ENCODE results near the gene PLEKHF1.

PLEKHF1 gene

DNA sequence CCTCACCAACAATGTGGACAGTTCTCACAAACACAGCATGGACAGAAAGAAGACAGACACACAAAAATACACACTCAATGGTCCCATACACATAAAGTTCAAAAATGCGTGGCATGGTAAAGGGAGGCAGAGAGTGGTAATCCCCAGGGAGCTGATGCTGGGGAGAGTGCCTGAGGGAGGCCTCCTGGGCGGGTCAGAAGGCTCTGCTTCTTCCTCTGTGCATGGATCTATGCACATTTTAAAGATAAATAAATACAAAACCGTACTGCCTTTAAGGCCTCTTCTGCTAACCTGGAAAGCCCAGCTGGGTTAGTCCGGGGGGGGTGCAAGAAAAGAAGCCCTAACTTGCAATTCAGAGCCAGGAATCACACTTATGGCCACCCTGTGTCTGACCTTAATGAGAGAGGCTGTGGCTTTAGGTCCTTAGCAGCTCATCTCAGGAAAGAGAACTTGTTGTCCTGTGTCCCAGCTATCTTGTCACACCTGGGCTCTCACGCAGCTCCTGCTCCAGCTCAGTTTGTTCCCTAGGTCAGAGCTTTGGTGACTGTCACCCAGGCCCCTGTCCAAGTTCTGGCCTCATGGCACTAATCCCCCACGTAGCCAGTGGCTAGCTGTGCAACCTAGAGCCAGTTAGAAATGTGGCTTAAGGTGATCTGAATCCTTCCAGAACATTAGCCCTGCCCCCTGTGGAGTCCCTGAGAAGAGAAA lies 30.7 kb upstream of the PLEKHF1 start:
- DNase-seq (ENCODE audit: low read depth), result no peak

- DNase-seq (ENCODE audit: low read depth), result no peak
These were observed 29.3 kb upstream of the PLEKHF1 start for GRCh38 chr19:29635963-29636362.

- DNase-seq (ENCODE audit: low read depth), result no peak
These were observed 28.5 kb upstream of the PLEKHF1 start for GRCh38 chr19:29636553-29637360.

DNA sequence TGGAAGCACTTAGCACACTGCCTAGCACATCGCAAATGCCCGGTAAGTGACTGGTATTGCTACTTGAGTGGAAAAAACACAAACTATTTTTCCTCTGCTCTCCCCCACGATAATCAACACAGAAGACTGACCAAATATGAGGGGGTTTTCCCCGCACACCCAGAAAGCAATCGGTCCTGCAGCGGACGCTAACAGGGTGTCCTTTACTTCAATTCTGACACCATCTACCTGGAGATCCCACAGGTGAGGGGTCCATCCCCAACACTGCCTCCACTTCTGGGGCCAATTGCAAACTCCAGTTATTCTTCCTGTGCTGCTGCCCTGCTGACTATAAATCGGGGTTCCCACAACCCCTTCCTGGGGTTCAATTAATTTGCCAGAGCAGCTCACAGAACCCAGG lies 26.2 kb upstream of the PLEKHF1 start:
- DNase-seq (ENCODE audit: low read depth), result no peak

GRCh38 chr19:29640231-29640630 lies 25.0 kb upstream of the PLEKHF1 start:
- DNase-seq (ENCODE audit: low read depth), result no peak

GRCh38 chr19:29641597-29641996 lies 23.7 kb upstream of the PLEKHF1 start:
- DNase-seq (ENCODE audit: low read depth), result no peak

GRCh38 chr19:29643361-29643935 lies 21.8 kb upstream of the PLEKHF1 start:
- DNase-seq (ENCODE audit: low read depth), result no peak

GRCh38 chr19:29644210-29644609 lies 21.1 kb upstream of the PLEKHF1 start:
- no peak for DNase-seq (ENCODE audit: low read depth)

GRCh38 chr19:29645491-29645867 lies 19.8 kb upstream of the PLEKHF1 start:
- DNase-seq (ENCODE audit: low read depth), result no peak

GRCh38 chr19:29645911-29646310 lies 19.4 kb upstream of the PLEKHF1 start:
- DNase-seq (ENCODE audit: low read depth), result no peak

DNA sequence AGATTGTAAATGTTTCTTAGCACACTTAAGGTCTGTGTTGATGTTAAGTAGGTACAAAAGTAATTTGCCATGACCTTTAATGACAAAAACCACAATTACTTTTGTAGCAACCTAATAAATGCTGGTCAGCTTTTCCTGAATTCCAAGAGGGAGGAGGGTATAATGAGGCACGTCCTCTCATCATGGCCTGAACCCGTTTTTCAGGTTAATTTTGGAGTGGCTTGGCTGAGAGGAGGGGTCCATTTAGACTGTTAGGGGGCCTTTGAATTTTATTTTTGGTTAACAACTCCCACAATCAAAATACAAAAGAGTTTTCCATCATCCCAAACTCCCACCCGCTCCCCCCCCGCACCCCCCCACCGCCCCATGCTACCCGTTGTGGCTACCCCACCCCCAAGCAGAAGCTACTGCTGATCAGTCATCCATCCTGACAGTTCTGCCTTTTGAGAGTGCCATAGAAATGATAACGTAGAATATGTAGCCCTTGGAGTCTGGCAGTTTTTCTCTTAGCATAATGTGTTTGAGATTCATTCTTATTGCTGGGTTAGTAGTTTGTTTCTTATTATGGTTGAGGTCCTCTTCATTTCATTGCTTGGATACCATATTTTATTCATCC lies 14.4 kb upstream of the PLEKHF1 start:
- no peak for DNase-seq (ENCODE audit: low read depth)

- no peak for DNase-seq (ENCODE audit: low read depth)
These were observed 13.5 kb upstream of the PLEKHF1 start for GRCh38 chr19:29651622-29652394.

- DNase-seq (ENCODE audit: low read depth), result no peak
These were observed 11.9 kb upstream of the PLEKHF1 start for GRCh38 chr19:29653398-29653797.

DNA sequence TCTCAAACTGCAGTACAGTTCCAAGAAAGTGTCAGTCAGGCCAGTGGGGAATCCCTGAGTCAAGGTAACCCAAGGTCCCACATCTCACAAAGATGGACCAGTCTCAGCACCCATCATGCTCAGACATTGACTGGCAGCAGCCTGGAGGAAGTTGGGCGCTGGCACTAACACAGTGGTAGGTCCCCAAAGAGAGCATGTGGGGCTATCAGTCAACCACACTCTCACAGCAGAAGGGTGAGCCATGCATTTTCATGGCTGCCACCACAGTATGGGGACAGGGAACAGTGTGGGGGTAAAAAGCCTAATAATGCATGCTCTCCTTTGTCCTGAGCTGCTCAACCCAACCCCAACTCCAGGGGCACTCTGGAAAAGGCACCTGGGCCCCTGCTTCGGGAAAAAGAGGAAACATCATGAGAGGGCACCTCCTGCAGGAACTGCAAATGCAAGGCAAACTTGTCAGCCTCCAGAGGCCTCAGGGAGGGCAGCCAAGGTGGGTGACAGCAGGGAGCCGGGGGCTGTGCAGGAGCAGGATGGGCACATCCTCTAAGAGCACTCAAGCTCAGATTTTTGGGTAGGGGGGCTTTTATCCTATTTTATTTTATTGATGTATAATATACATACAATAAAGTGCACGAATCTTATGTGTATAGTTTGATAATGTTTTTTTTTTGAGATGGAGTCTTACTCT lies 9.5 kb upstream of the PLEKHF1 start:
- DNase-seq (ENCODE audit: low read depth), result no peak

DNA sequence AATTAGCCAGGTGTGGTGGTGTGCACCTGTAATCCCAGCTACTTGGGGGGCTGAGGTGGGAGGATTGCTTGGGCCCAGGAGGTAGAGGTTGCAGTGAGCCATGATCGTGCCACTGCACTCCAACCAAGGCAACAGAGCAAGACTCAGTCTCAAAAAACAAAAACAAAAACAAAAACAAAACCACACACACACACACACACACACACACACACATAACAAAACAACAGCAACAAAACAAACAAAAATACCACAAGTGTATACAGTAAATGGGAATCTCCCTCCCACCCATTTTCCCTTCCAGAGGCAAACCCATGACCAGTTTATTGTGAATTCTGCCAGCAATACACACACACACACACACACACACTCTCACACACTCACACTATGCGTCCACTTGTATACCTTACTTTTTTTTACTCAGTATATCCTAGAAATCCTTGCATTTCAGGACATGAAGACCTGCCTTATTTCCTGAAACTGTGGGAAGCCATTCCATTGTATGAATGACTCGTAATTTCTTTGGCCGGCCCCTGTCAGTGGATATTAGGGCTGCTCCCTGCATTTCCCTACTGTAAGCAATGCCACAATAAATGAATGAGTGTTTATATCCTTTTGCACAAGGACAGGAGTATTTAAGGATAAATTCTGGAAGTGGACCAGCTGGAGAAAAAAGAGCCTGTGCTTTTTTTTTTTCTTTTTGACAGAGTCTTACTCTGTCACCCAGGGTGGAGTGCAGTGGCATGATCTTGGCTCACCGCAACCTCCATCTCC lies 6.9 kb upstream of the PLEKHF1 start:
- no peak for DNase-seq (ENCODE audit: low read depth)

DNA sequence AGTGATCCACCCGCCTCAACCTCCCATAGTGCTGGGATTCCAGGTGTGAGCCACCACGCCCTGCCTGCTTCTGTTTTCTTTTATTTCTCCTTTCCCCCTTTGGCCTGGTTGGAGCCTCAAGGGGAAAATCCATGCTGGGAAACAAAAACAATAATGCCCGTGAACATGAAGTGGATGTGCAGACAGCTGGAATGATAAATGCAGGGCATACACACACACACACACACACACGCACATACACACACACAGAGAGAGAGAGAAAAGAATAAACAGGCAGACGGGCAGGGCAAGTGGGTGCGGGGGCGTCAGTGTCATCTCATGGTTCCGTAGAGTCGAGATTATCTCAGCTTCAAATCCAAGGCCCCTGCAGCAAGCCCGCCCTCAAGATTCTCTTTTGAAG lies 4.4 kb upstream of the PLEKHF1 start:
- no peak for DNase-seq (ENCODE audit: low read depth)

GRCh38 chr19:29662278-29662603 lies 3.0 kb upstream of the PLEKHF1 start:
- no peak for DNase-seq (ENCODE audit: low read depth)

GRCh38 chr19:29662604-29663404 lies 2.5 kb upstream of the PLEKHF1 start:
- no peak for DNase-seq (ENCODE audit: low read depth)

- no peak for DNase-seq (ENCODE audit: low read depth)
These were observed 1.2 kb upstream of the PLEKHF1 start for GRCh38 chr19:29663861-29664752.
